Iris pigment epithelial cell (primary cell): Measurements from ENCODE around the gene STUM.

ENCODE experiments used
- DNase-seq: peaks from one replicate; pipeline ENCODE4 v3.0.0-alpha.2; 2011; ENCODE audit warnings: low read depth

Gene STUM

GRCh38 chr1:226654668-226655055 is 106.1 kb downstream of the STUM start:
- DNase-seq = no peak

GRCh38 chr1:226655251-226656163 is 106.9 kb downstream of the STUM start:
- DNase-seq = no peak

GRCh38 chr1:226656201-226656600 is 107.6 kb downstream of the STUM start:
- DNase-seq = no peak

GRCh38 chr1:226656601-226657277 is 108.2 kb downstream of the STUM start:
- peak; percentile 76 for DNase-seq

- no peak for DNase-seq
These were observed 109.5 kb downstream of the STUM start for GRCh38 chr1:226657895-226658545.

GRCh38 chr1:226658546-226659125 is 110.1 kb downstream of the STUM start:
- DNase-seq = no peak
